Head of caudate nucleus (tissue), 42 donors: Measurements from ENCODE around the gene PROSER2.
A peak's percentile ranks its signal among the peaks of the same experiment; 100 is the strongest.

Source experiments
- DNase-seq, 42 donors: peaks; one replicate each; pipeline versions ENCODE4 v3.0.0 to v3.0.0-alpha.2; 2020 to 2021; ENCODE audit warnings: mixed read lengths in 7 of 42
- intact Hi-C: fragments of 100-400 bp; cut with DNase I; formaldehyde crosslinking; loops from one replicate; pipeline ENCODE4 v1.15.0; 2022

The PROSER2 gene

GRCh38 chr10:11894381-11895107 is 71.4 kb downstream of the PROSER2 start:
- intact Hi-C loops = no loop called here
- DNase-seq = no peak

- no peak for DNase-seq
- intact Hi-C loops = no loop called here
These were observed 71.9 kb downstream of the PROSER2 start for GRCh38 chr10:11895108-11895466.

GRCh38 chr10:11895598-11895997 is 72.4 kb downstream of the PROSER2 start:
- DNase-seq = no peak
- intact Hi-C loops = no loop called here

GRCh38 chr10:11896549-11897200 is 73.5 kb downstream of the PROSER2 start:
- no peak for DNase-seq
- intact Hi-C loops = no loop called here

GRCh38 chr10:11898033-11898371 is 74.8 kb downstream of the PROSER2 start:
- DNase-seq = no peak

GRCh38 chr10:11898372-11899066 is 75.4 kb downstream of the PROSER2 start:
- no peak for DNase-seq
- intact Hi-C loops = no loop called here

More at GRCh38 chr10:11898033-11898371, 74.8 kb downstream of the PROSER2 start:
- intact Hi-C loops = no loop called here

GRCh38 chr10:11899067-11899876 is 76.1 kb downstream of the PROSER2 start:
- DNase-seq = no peak
- intact Hi-C loops = no loop called here

- intact Hi-C loops = no loop called here
- no peak for DNase-seq
These were observed 77.8 kb downstream of the PROSER2 start for GRCh38 chr10:11901036-11901301.

- intact Hi-C loops = no loop called here
- no peak for DNase-seq
These were observed 78.3 kb downstream of the PROSER2 start for GRCh38 chr10:11901454-11901832.

GRCh38 chr10:11901833-11902475 is 78.8 kb downstream of the PROSER2 start:
- intact Hi-C loops = no loop called here
- no peak for DNase-seq

GRCh38 chr10:11902646-11903045 is 79.5 kb downstream of the PROSER2 start:
- no peak for DNase-seq
- intact Hi-C loops = no loop called here

- DNase-seq = no peak
- intact Hi-C loops = no loop called here
These were observed 83.6 kb downstream of the PROSER2 start for GRCh38 chr10:11906714-11907113.

- intact Hi-C loops = no loop called here
These were observed 84.8 kb downstream of the PROSER2 start for GRCh38 chr10:11907914-11908313.

GRCh38 chr10:11908536-11908935 is 85.4 kb downstream of the PROSER2 start:
- DNase-seq = no peak
- intact Hi-C loops = no loop called here

More at GRCh38 chr10:11907914-11908313, 84.8 kb downstream of the PROSER2 start:
- DNase-seq = no peak

GRCh38 chr10:11908991-11909390 is 85.8 kb downstream of the PROSER2 start:
- no peak for DNase-seq
- intact Hi-C loops = no loop called here

- intact Hi-C loops = no loop called here
- no peak for DNase-seq
These were observed 86.5 kb downstream of the PROSER2 start for GRCh38 chr10:11909618-11910017.

GRCh38 chr10:11910102-11910501 is 86.9 kb downstream of the PROSER2 start:
- DNase-seq = no peak
- intact Hi-C loops = no loop called here

GRCh38 chr10:11913079-11913641 is 90.0 kb downstream of the PROSER2 start:
- intact Hi-C loops = no loop called here
- peak in 1 of 42 donors; percentile 19 for DNase-seq

GRCh38 chr10:11918384-11918783 is 95.2 kb downstream of the PROSER2 start:
- intact Hi-C loops = no loop called here
- peak in 1 of 42 donors; percentile 16 for DNase-seq
